ENCODE results near the gene SAMD4A.

DNA sequence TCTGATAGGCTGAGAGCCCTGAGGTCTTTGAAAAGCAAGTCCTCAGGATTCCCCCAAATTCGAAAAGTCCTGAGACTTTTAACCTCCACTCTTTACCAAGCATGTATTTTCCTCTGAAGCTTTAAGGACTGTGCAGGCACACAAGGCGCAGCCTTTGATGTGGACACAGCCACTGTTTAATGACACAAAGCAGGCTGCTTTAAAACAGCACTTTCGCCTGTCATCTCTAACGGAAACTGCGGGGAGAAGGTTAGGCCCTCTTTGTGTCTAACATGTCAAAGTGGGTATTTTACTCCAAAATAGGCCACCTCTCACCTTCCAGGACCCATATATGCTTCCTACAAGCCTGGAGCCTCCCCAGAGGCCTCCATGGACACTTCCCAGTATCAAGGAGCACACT lies 176.5 kb downstream of the SAMD4A start:
- TF ChIP-seq, protein P1, sequence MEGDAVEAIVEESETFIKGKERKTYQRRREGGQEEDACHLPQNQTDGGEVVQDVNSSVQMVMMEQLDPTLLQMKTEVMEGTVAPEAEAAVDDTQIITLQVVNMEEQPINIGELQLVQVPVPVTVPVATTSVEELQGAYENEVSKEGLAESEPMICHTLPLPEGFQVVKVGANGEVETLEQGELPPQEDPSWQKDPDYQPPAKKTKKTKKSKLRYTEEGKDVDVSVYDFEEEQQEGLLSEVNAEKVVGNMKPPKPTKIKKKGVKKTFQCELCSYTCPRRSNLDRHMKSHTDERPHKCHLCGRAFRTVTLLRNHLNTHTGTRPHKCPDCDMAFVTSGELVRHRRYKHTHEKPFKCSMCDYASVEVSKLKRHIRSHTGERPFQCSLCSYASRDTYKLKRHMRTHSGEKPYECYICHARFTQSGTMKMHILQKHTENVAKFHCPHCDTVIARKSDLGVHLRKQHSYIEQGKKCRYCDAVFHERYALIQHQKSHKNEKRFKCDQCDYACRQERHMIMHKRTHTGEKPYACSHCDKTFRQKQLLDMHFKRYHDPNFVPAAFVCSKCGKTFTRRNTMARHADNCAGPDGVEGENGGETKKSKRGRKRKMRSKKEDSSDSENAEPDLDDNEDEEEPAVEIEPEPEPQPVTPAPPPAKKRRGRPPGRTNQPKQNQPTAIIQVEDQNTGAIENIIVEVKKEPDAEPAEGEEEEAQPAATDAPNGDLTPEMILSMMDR (conservative IDR thresholded peaks at IDR 0.05): no peak
- TF ChIP-seq EZH2 (IDR thresholded peaks at IDR 0.05; ENCODE audit: low read depth): no peak

Data from PC-9 (cell line).